ENCODE data around the gene FRYL. TPM values are rescaled to one million over a fixed set of nuclear protein-coding genes. Genes with fewer than 3 reads are reported as not detected.
"Not testable (repeated sequence)": the region's sequence is repeated elsewhere in the genome, so short reads cannot be mapped to it uniquely, and the experiment has no call there.

FRYL gene
- total RNA-seq, 1 experiment from 2014 or later: 43.1 TPM

DNA sequence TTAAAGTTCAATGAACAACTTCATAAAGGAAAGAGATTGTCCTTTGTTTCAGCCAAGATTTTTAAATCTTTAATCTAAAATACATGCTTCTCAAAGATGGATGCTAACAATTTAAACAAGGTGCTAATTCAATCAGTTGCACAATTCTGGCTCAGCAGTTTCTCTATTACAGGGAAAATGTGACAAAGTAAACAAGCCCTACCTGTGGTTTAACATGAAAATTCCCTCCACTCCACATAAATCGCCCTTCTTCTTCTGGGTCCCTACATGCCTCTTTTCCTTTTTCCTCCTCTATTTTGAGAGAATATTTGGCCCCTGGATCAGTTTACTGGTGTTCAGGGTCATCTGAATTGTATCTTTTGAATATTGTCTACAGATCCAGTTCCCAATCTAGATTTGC is 80.6 kb downstream of the FRYL start:
- no peak for DNase-seq (ENCODE audit: low spot score)
- intact Hi-C loops (cut with micrococcal nuclease; ENCODE audit: unreplicated experiment): no loop called here
- CTCF ChIA-PET: no interaction called here

DNA sequence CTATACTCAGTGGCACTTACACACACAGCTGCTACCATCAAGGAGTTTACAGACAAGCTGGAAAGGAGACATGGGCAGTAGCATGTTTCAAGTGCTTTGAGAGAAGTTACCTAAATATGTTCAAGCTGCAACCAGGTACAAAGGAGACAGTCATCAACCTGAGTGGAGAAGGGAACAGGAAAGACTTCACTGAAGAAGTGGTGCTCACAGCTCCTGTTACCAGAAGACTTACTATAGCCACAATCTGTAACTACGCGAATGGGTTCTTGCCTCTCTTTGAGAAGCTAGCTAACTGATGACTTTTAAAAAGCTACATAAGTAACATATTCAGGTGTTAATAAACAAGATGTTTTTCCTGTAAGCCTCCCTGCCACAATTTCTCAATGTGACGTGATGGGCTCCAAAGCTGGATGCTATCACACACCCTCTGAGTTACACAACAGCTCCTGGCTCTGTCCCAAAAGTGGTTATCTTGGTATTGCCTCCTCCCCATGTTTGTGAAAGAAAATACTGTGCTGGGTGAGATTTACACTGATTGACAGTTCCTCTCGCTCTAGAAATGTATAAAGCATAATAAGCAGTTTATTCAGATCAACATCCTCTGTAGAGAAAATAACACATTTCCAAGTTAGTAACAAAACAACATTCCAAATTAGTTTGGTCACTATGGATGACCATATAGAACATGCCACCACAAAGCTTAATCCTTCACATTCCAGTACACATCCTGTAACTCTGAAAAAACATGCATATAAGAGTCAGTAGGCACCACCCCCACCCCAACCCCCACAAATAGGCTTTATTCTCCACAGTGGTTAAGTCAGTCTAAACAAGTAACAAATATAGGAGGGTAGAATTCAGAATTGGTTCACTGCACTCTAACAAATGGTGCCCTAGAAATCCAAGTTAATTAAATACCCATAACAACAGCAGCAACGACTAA is 81.8 kb downstream of the FRYL start:
- H3K4me1 ChIP-seq (ENCODE audit: insufficient read depth, low read length, poor library complexity, severe bottlenecking): peaks cover 23% of the 10 kb centered on the region
- BruUV-seq (replicated peaks): no TSS peak
- H3K27me3 ChIP-seq (replicated peaks; ENCODE audit: insufficient read depth, low read depth, low read length, poor library complexity): no peaks in the 10 kb centered on the region
- H3K27ac ChIP-seq (ENCODE audit: low read depth, low read length, poor library complexity, severe bottlenecking): no peak overlapping the region
- no peak for TF ChIP-seq EZH2 (IDR thresholded peaks at IDR 0.05; ENCODE audit: borderline replicate concordance, low read depth, low read length, poor library complexity, severe bottlenecking)
- TF ChIP-seq, protein P1, sequence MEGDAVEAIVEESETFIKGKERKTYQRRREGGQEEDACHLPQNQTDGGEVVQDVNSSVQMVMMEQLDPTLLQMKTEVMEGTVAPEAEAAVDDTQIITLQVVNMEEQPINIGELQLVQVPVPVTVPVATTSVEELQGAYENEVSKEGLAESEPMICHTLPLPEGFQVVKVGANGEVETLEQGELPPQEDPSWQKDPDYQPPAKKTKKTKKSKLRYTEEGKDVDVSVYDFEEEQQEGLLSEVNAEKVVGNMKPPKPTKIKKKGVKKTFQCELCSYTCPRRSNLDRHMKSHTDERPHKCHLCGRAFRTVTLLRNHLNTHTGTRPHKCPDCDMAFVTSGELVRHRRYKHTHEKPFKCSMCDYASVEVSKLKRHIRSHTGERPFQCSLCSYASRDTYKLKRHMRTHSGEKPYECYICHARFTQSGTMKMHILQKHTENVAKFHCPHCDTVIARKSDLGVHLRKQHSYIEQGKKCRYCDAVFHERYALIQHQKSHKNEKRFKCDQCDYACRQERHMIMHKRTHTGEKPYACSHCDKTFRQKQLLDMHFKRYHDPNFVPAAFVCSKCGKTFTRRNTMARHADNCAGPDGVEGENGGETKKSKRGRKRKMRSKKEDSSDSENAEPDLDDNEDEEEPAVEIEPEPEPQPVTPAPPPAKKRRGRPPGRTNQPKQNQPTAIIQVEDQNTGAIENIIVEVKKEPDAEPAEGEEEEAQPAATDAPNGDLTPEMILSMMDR (conservative IDR thresholded peaks at IDR 0.05; ENCODE audit: low read depth, low read length): no peak
- no peak overlapping the region for H3K4me3 ChIP-seq (ENCODE audit: low read depth, low read length, poor library complexity, severe bottlenecking)
- H3K9me3 ChIP-seq (ENCODE audit: low read depth, low read length, poor library complexity, severe bottlenecking): no peaks in the 10 kb centered on the region
- ChIA-PET CTCF (no interaction called here), POLR2A (ENCODE audit: low non-redundant PET) (no interaction called here)
- DNase-seq (ENCODE audit: low spot score): peak; percentile 88
- intact Hi-C loops (cut with micrococcal nuclease; ENCODE audit: unreplicated experiment): no loop called here
- H3K36me3 ChIP-seq (ENCODE audit: insufficient read depth, low read length, poor library complexity, severe bottlenecking): no peaks in the 10 kb centered on the region

More for the DNA sequence above, 80.6 kb downstream of the FRYL start:
- TF ChIP-seq, protein P1 (conservative IDR thresholded peaks at IDR 0.05; ENCODE audit: low read depth, low read length): no peak
- no peak for TF ChIP-seq EZH2 (IDR thresholded peaks at IDR 0.05; ENCODE audit: borderline replicate concordance, low read depth, low read length, poor library complexity, severe bottlenecking)
- no peak overlapping the region for H3K4me3 ChIP-seq (ENCODE audit: low read depth, low read length, poor library complexity, severe bottlenecking)
- peaks cover 18% of the 10 kb centered on the region for H3K4me1 ChIP-seq (ENCODE audit: insufficient read depth, low read length, poor library complexity, severe bottlenecking)
- H3K27ac ChIP-seq (ENCODE audit: low read depth, low read length, poor library complexity, severe bottlenecking): no peak overlapping the region
- H3K9me3 ChIP-seq (ENCODE audit: low read depth, low read length, poor library complexity, severe bottlenecking): no peaks in the 10 kb centered on the region
- no peaks in the 10 kb centered on the region for H3K27me3 ChIP-seq (replicated peaks; ENCODE audit: insufficient read depth, low read depth, low read length, poor library complexity)
- BruUV-seq (replicated peaks): no TSS peak
- POLR2A ChIA-PET (ENCODE audit: low non-redundant PET): interaction anchor here (0.6 kb wide), 1 partner anchor 84 kb away, joined by 4 read pairs; no protein-coding TSS in a partner anchor
- no peaks in the 10 kb centered on the region for H3K36me3 ChIP-seq (ENCODE audit: insufficient read depth, low read length, poor library complexity, severe bottlenecking)

DNA sequence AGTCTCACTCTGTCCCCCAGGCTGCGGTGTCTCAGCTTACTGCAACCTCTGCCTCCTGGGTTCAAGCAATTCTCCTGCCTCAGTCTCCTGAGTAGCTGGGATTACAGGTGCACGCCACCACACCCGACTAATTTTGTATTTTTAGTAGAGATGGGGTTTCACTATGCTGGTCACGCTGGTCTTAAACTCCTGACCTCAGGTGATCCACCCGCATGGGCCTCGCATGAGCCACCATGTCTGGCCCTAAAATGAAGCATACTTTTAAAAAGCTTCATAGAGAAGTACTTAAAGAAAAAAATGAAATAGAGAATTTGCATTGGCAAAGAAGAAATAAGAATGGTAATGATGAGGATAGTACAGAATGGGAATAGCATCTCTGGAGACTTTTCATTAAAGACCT is 82.6 kb downstream of the FRYL start:
- H3K27ac ChIP-seq (ENCODE audit: low read depth, low read length, poor library complexity, severe bottlenecking); DNase-seq (ENCODE audit: low spot score); BruUV-seq (replicated peaks); H3K9me3 ChIP-seq (ENCODE audit: low read depth, low read length, poor library complexity, severe bottlenecking); CTCF ChIA-PET; H3K4me3 ChIP-seq (ENCODE audit: low read depth, low read length, poor library complexity, severe bottlenecking); H3K36me3 ChIP-seq (ENCODE audit: insufficient read depth, low read length, poor library complexity, severe bottlenecking); H3K27me3 ChIP-seq (replicated peaks; ENCODE audit: insufficient read depth, low read depth, low read length, poor library complexity); POLR2A ChIA-PET (ENCODE audit: low non-redundant PET); intact Hi-C loops (cut with micrococcal nuclease; ENCODE audit: unreplicated experiment): not testable (repeated sequence)
- peaks cover 23% of the 10 kb centered on the region for H3K4me1 ChIP-seq (ENCODE audit: insufficient read depth, low read length, poor library complexity, severe bottlenecking)

All from A673 (cell line).